EH (cell line): ENCODE measurements around the gene SLC6A13.
A peak's percentile ranks its signal among the peaks of the same experiment; 100 is the strongest.

ENCODE experiments used
- DNase-seq: peaks from one replicate; pipeline ENCODE4 v3.0.0-alpha.2; 2015; ENCODE audit warnings: low read depth

Gene SLC6A13

DNA sequence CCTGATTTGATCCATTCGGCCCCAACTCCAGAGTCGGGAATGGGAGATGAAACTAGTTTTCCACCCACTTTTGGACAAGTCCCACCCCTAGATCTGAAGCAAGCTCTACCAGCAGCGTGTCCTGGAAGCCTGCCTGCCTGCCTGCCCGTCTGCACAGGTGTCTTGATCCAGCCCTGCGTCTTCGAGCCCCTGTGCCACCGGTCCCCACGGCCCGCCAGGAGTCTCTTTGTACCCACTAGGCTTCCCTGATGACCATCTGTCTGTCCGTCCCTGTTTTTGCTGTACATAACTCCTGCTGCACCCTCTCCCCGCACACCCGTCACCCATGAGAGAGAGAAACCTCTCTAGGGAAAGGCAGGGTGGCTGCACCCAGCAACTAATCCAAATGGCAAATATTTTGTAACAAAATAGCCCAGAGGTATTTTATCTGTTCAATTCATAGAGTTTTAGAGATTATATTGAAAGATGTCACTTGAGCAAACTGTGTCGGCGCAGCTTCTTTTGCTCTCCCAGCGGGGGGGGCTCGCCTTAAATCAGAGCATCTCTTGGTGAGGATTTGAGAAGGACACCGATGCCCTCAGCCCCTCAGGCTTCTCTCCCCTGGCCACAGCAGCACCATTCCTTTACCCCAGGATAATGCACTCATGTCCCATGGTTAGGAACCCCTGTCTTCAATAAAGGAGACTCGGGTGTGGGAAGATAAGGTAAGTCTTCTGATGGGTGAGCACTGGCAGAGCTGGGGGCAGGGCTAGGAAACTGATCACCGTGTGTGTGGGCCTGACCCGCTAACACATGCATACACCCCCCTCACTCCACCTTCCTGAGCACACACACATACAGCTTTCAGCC is 84.4 kb downstream of the SLC6A13 start:
- no peak for DNase-seq

DNA sequence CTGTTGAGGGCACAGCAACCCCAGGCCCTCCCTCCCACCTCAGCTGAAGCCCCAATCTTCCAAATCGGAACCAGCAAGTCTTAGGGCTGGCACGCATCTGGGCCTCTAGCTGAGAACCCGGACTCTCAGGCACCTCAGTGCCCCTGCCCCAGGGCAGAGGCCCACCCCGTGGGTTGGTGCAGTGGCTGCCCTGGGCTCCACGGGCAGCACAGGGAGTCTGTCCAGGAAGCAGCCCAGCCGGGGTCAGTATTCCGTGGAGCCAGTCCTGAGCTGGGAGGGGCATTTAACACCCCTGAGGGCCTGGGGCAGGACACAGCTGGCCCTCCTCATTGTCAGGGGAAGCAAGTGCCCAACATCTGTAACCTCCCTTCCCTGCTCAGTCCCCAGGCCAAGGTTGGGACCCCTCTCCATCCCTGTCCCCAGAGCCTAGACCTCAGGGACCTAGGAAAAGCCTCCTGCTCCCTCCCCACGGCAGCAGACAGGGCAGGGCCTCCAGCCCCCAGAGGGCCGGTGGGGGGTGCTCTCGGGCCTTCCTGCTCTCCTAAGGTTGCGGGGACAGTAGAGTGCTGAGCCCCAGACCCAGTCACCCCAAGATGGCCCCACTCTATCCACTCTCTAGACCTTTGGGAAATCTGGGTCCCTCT is 85.2 kb downstream of the SLC6A13 start:
- DNase-seq = no peak

DNA sequence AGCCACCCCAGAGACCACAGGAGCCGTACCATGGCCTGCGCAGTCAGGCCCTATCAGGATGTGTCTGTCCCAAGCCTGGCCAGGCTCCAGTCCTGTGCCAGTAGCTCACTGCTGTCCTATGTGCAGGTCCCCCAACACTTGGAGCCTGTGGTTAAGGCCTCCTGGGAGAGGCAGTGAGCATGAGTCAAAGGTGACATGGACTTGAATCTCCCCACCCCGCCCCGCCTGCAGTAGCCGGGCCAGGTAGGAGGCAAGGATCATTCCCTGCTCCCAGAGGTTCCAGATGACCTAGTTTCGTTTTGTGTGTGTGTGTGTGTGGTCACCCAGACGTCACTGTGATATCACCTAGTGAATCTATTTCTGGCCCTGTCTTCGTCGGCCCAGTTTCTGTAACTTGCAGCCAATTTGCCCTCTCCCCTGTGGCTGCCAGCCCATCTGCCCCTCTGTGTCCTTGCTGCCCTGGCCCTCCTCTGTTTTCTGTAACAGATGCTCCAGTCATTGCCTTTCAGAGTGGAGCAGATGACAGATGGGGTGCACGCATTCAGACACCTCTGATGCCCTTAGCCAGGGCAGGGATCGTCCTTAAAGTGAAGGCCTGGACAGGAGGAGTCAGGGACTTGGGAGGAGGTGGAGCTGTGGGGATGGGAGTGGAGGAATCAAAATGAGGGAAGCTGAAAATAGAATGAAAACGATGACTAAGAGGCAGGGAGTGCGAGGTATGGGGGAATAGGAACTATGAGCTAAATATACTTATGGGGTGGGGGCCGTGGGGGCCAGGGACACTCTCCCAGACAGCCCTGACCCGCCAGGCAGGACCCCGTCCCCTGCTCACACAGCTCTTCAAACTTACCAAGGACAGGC is 86.1 kb downstream of the SLC6A13 start:
- peak; percentile 76 for DNase-seq

DNA sequence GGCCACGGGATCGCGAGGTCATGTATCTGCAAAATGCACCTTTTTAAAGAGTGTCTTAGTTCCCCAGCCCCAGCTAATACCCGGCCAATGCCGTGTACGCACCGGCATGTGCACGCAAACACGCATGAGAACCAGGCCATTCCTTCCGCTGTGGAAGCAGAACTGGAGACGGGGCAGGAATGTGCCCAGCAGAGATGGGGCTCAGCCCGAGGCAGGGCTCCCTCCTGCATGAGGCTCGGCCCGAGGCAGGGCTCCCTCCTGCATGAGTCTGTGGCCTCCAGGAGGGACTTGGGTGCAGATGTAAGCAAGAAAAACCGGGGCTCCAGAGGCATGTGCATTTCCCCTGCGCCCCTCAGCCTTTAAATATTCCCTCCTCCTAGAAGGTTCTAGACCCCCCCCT is 86.9 kb downstream of the SLC6A13 start:
- no peak for DNase-seq

DNA sequence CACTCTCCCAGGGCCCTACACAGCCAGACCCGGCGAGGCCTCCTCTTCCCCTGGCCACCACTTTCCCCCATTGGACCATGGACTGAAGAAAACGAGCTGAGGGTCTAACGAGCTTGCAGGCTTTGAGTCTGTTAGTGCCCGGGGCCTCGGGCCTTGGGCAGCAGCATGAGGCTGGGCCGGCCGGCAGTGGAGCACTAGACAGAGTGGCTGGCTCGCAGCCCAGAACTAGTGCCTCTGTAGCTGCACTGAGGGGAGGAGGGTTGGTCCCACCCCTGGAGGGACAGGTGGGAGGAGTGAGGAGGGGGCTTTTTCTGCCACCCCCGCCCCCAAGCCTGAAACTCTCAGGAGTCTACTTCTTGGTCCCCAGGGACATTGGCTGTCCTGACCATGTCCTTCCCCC is 87.4 kb downstream of the SLC6A13 start:
- peak; percentile 21 for DNase-seq

DNA sequence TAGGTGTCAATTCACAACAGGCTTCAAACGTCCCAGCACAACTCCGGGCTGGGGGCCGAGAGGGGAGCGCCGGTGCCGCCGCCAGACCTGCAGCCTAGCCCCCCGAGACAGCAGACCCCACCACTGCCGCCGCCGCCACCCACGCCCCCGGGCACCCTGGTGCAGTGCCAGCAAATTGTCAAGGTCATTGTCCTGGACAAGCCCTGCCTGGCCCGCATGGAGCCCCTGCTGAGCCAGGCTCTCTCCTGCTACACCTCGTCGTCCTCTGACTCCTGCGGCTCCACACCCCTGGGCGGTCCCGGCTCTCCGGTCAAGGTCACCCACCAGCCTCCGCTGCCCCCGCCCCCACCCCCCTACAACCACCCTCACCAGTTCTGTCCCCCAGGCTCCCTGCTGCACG is 88.0 kb downstream of the SLC6A13 start:
- no peak for DNase-seq

DNA sequence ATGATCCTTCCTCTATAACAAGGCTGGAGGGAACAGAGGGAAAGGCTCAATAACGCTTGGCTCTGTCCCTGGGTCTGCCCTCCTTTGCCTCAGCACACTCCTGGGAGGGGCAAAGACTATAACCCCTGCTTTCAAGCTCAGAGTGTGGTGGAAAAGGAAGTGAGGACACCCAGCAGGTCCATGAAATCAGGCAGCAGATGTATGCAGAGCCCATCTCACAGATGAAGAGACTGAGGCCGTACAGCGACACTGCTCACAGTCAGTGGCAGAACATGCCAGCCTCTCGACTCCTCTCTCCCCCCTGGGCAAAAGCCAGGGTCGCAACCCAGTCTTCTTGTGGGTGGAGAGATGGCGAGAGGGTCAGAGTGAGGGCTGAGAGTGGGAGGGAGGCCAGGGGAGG is 88.5 kb downstream of the SLC6A13 start:
- no peak for DNase-seq

DNA sequence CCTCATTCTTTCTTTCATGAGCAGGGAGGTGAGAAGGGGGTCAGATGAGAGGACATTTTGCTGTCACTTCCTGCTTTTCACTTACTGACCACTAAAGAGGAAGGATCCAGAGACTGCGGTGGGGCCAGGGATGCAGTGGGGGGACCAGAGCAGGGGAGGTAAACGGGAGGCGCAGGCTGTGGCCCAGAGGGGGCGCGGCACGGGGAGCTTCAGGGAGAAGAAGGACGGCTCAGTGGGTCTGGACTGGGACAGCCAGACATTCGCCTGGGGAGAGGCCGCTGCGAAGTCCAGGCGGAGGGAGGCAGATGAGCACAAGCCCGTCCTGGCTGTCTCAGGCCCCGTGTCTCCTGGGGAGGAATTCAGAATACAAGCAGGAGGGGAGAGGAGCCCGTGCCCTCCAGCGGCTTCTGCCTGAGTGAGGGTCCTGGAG is 89.9 kb downstream of the SLC6A13 start:
- no peak for DNase-seq

DNA sequence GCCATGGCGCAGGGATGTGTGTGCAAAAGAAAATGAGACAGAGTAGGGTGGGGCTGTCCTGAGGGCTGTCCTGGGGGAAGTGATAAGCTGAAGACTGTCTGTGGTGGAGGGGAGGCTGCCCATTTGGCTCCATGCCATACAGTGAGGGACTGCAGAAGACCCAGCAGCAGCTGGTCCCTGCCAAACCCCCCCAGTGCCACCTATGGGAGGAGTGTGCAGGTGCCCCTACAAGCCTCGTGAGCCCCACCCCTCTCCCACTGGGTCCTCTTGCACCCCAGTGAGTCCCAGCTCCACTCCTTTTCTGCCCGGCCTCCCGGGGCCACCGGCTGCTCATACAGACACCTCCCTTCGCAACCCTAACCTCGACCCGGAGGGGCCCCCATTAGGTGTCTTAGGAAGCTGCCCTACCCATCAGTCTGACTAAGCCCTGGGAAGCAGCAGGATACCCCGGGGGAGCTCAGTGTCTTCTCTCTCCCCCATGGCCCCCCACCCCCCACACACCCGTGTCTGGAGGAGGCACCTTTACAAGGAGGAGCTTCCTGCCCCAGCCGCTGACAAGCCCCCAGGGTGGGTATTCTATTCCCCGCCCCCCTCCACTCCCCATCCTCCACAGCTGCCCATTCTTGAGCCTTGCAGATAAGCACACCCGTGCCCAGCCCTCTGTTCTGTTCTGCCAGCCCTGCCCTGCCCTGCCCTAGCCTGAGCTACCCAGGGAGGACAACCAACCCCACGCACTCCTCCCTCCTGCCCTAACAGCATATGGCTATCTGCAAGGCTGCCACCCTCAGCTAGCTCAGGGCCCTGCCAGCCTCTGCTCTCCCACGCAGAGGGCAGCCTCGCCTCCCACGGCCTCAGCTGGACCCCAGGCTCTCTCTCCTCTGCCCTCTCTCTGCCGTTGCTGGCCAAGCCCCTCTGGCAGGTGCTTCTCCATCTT is 90.6 kb downstream of the SLC6A13 start:
- DNase-seq = no peak

DNA sequence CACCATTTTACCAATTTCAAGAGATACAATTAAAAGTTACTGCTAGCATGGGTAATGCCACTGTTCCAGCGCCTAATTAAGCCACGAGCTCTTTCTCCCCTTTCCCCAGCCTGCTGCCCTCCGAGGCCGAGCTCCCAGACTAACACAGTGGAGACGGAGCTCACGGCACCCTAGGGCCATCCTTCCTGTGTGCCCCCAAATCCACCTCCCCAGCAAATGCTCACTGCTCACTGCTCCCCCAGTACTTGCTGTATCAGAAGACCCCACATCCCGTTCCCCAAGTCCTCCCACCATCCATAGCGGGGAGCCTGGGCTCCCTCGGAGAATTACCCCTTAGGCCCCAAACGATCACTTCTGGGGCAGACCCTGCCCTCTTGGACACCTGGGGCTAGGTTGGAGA is 91.4 kb downstream of the SLC6A13 start:
- no peak for DNase-seq
